Activated CD8-positive, alpha-beta T cell treated with anti-CD3 and anti-CD28 coated beads for 36 hours (primary cell): Measurements from ENCODE around the gene PLXND1. TPM values are rescaled to one million over a fixed set of nuclear protein-coding genes. Genes with fewer than 3 reads are reported as not detected.

ENCODE experiments used
- ATAC-seq: fragments of 200-7000 bp; cut with Tn5 transposase; one replicate; pipeline ENCODE4 v1.10.0; 2021; ENCODE audit warnings: mild to moderate bottlenecking, moderate library complexity
- CTCF ChIA-PET: fragments of 350-600 bp; sonication (Branson Sonifier 250); formaldehyde crosslinking; loops from one replicate; lab custom pipeline; 2021; ENCODE audit warnings: antibody characterized with exemption; lab: Charles Lee
- POLR2A ChIA-PET: fragments of 350-600 bp; sonication (Branson Sonifier 250); formaldehyde crosslinking; loops from one replicate; lab custom pipeline; 2021; ENCODE audit warnings: antibody characterized with exemption; lab: Charles Lee
- DNase-seq: peaks from one replicate; pipeline ENCODE4 v3.0.0-alpha.2; 2020
- H3K27ac Mint-ChIP-seq: one replicate; pipeline ENCODE4 v1.8.0; 2021; ENCODE audit warnings: mild to moderate bottlenecking, mixed read lengths
- H3K27me3 Mint-ChIP-seq: one replicate; pipeline ENCODE4 v1.8.0; 2021; ENCODE audit warnings: mixed read lengths
- H3K36me3 Mint-ChIP-seq: one replicate; pipeline ENCODE4 v1.8.0; 2021; ENCODE audit warnings: low read depth, mixed read lengths
- H3K4me1 Mint-ChIP-seq: one replicate; pipeline ENCODE4 v1.8.0; 2021; ENCODE audit warnings: low read depth, mixed read lengths
- H3K4me3 Mint-ChIP-seq: one replicate; pipeline ENCODE4 v1.8.0; 2021; ENCODE audit warnings: mild to moderate bottlenecking, moderate library complexity, mixed read lengths
- H3K9me3 Mint-ChIP-seq: one replicate; pipeline ENCODE4 v1.8.0; 2021; ENCODE audit warnings: mixed read lengths
- CTCF ChIP-seq: fragments of 200-600 bp; IDR thresholded peaks from one replicate; pipeline ENCODE4 v1.8.0; 2022; ENCODE audit warnings: antibody characterized with exemption, mild to moderate bottlenecking
- intact Hi-C: fragments of 100-400 bp; cut with micrococcal nuclease; formaldehyde crosslinking; loops from one replicate; pipeline ENCODE4 v1.10.0; 2022
- total RNA-seq, 2 experiments: library from RNA; stranded (reverse); gene quantifications; one replicate each; pipeline ENCODE4 v1.2.3, GENCODE V29; 2021

PLXND1 gene
- total RNA-seq, 2 experiments from 2014 or later = 10.7 to 12.5 TPM

- ATAC-seq = no peak
- intact Hi-C loops = no loop called here
These were observed 63.7 kb downstream of the PLXND1 start for GRCh38 chr3:129542747-129543146.

DNA sequence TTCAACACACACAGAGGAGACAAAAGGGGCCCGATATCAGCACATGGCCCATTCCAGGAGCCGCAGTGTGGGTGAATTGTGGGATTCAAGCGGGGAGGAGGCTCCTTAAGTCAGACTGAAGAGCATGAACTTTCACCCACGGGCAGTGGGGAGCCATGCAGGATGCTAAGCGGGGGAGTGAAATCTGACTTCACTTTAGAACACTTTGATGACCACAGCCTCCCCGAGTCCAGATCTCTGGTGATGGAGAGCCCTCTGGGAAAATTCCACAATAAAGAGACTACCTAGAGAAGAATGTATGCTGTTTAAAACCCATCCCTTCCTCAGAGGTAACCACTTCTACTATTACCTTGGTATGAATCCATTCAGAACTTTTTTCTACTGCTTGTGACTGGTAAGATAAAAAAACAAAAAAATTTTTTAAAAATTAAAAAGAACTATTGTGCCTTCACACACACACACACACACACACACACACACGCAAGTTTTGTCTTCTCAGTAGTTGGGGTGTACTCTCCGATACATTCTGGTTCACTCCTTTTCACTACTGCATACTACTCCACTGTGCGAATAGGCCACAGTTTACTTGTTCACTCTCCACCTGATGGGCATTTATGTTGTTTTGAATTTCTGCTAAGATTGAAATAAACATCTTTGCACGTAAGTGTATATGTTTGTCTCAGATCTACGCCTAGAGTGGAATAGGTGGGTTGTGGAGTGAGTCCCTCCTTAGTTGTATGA is 65.5 kb downstream of the PLXND1 start:
- Mint-ChIP-seq H3K4me3 (no peak overlapping the region), H3K4me1 (no peaks in the 10 kb centered on the region), H3K9me3 (no peaks in the 10 kb centered on the region), H3K27me3 (no peaks in the 10 kb centered on the region), H3K36me3 (no peaks in the 10 kb centered on the region), H3K27ac (no peak overlapping the region)
- POLR2A ChIA-PET = no interaction called here
- DNase-seq (no peak), ATAC-seq (no peak)
- intact Hi-C loops = no loop called here
- TF ChIP-seq CTCF = no peak
- CTCF ChIA-PET = no interaction called here

More at GRCh38 chr3:129542747-129543146, 63.7 kb downstream of the PLXND1 start:
- no peak for TF ChIP-seq CTCF
- Mint-ChIP-seq H3K36me3 (no peaks in the 10 kb centered on the region), H3K4me3 (no peak overlapping the region), H3K4me1 (no peaks in the 10 kb centered on the region), H3K27ac (no peak overlapping the region), H3K27me3 (no peaks in the 10 kb centered on the region), H3K9me3 (no peaks in the 10 kb centered on the region)
- POLR2A ChIA-PET = no interaction called here
- DNase-seq = no peak
- CTCF ChIA-PET = no interaction called here

DNA sequence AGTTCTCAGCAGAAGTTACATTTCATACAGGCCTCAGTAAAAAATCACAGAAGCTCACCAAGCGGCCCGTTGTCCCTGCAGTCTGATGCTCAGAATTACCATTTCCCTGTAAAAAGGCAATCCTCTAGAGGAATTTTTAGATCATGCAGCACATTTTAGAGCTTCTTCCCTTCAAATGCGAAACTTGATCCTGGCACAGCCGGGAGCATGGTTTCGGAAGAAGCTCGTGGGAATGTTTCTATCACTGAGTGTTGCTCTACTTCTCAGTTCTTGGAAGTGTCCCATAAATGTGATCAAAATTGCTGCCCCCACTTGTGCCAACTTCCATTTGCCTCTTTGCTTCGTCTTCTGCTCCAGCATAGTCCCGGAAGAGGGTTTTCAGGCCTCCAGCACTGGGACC is 67.3 kb downstream of the PLXND1 start:
- Mint-ChIP-seq H3K36me3 (no peaks in the 10 kb centered on the region), H3K4me3 (no peak overlapping the region), H3K4me1 (no peaks in the 10 kb centered on the region), H3K9me3 (no peaks in the 10 kb centered on the region), H3K27me3 (no peaks in the 10 kb centered on the region), H3K27ac (no peak overlapping the region)
- no peak for TF ChIP-seq CTCF
- DNase-seq = no peak
- ChIA-PET CTCF (no interaction called here), POLR2A (no interaction called here)
- intact Hi-C loops = no loop called here
- no peak for ATAC-seq

DNA sequence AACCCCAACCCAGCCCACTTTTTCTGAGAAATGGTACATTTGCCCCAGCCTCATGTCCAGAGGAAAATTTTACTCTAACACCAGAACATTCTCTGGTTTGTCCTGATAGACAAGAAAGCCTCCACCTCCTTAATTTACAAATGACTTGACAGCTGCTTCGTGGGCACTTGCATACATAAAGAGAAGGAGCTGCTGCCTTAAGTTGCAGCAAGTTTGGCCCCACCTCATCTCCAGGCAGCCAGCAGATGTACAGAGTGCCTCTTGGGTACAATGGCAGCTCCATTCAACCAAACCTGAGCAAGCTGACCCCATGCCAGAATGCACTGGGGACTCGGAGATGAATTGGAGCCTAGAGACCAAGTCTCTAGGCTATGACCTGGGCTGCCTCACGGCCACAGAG is 69.7 kb downstream of the PLXND1 start:
- ATAC-seq = no peak
- Mint-ChIP-seq H3K27ac (no peak overlapping the region), H3K36me3 (no peaks in the 10 kb centered on the region), H3K27me3 (no peaks in the 10 kb centered on the region), H3K9me3 (no peaks in the 10 kb centered on the region), H3K4me3 (no peak overlapping the region), H3K4me1 (no peaks in the 10 kb centered on the region)
- intact Hi-C loops = no loop called here
- POLR2A ChIA-PET = no interaction called here
- DNase-seq = no peak
- CTCF ChIA-PET = no interaction called here
- no peak for TF ChIP-seq CTCF

DNA sequence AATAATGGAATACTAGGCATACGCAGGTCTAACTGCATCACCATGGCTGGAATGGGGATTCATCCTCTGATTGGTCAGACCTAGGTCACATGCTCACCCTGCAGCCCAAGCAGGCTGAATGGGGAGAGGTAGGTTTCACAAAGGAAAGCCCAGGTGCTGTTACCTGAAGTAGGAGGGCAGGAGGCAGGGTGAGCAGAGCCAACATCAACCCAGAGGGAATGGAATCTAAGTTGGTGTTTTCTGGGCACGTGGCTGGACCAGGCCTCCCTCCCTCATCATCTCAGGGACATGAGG is 70.2 kb downstream of the PLXND1 start:
- Mint-ChIP-seq H3K27ac (no peak overlapping the region), H3K4me1 (no peaks in the 10 kb centered on the region), H3K9me3 (no peaks in the 10 kb centered on the region), H3K27me3 (no peaks in the 10 kb centered on the region), H3K36me3 (no peaks in the 10 kb centered on the region), H3K4me3 (no peak overlapping the region)
- POLR2A ChIA-PET = no interaction called here
- no peak for TF ChIP-seq CTCF
- DNase-seq = no peak
- intact Hi-C loops = no loop called here
- CTCF ChIA-PET = no interaction called here
- ATAC-seq = no peak
